OCI-LY3 (cell line): Measurements from ENCODE around the gene ABCD3.
A peak's percentile ranks its signal among the peaks of the same experiment; 100 is the strongest.

ENCODE experiments used
- CTCF ChIP-seq: fragments of 200-600, 300-600 bp; sonication (generic); IDR thresholded peaks from 2 replicates; pipeline ENCODE4 v1.5.1; 2014; ENCODE audit warnings: antibody characterized with exemption, low read length, low read depth
- EZH2phosphoT487 ChIP-seq: fragments of 200-600 bp; shearing (Covaris generic); IDR thresholded peaks from 2 replicates; pipeline ENCODE4 v1.6.1; 2018; ENCODE audit warnings: antibody characterized with exemption, mixed run types, low read depth

GRCh38 chr1:94481473-94481933, 63.3 kb downstream of the ABCD3 start:
- TF ChIP-seq CTCF (peak; percentile 66), EZH2phosphoT487 (no peak)
